ENCODE data around the gene SEPHS1.

GRCh38 chr10:13299437-13300287, 48.4 kb downstream of the SEPHS1 start, which contains the start of gene PHYH:
- TF ChIP-seq SUZ12 (IDR thresholded peaks at IDR 0.05; ENCODE audit: extremely low read depth, insufficient read depth, insufficient read length) (no peak), YY1 (IDR thresholded peaks at IDR 0.05; ENCODE audit: insufficient read depth, insufficient read length) (no peak)
